ENCODE data around the gene ATP6AP1.

Gene ATP6AP1

DNA sequence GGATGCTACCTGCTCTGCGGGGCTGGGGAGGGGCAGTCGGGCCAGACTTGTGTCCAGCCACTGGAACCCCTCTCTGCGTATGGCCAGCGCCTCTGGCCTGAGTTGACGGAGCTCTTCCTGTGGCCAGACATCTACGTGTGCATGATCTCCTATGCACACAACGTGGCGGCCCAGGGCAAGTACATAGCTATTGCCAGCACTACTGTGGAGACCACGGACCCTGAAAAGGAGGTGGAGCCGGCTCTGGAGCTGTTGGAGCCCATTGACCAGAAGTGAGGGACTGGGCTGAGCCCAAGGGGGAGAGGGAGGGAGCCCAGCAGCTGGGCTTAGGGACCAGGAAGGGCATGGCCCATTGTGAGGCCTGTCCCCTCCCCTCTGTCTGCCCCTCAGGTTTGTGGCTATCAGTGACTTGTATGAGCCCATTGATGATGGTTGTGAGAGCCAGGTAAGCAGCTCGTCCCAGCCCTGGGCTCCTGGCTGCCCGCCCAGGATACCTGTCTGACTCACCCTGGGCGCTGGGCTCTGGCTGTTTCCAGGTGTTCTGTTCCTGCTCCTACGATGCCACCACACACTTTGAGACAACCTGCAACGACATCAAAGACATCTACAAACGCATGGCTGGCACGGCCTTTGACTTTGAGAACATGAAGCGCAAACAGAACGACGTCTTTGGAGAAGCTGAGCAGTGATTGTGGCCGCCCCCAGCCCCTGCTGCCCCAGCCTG, 13.7 kb downstream of the ATP6AP1 start:
- no peak for DNase-seq (ENCODE audit: low spot score)
- Histone ChIP-seq H4K91ac (ENCODE audit: low read depth, low read length, poor library complexity) (no peak overlapping the region), H2AFZ (ENCODE audit: low read length) (no peak overlapping the region), H3K23ac (ENCODE audit: low read depth, low read length, poor library complexity) (no peak overlapping the region), H3K9ac (ENCODE audit: low read depth, low read length, poor library complexity) (no peak overlapping the region), H2AK5ac (ENCODE audit: low read depth, low read length) (no peak overlapping the region), H2BK5ac (ENCODE audit: low read length) (no peak overlapping the region), H3K27me3 (ENCODE audit: control insufficient read depth in 3 of 3, insufficient read depth in 3 of 3, low read depth in 1 of 3, low read length in 3 of 3) (no peaks in the 10 kb centered on the region), H2BK12ac (ENCODE audit: low read length) (no peak overlapping the region), H3K18ac (ENCODE audit: low read length) (no peak overlapping the region), H3K4me1 (ENCODE audit: control insufficient read depth in 2 of 2, insufficient read depth in 1 of 2, low read depth in 1 of 2, low read length in 2 of 2) (peaks cover 6 to 7% of the 10 kb centered on the region in 2 donors), H3K9me3 (replicated peaks in 1 of 2; ENCODE audit: control insufficient read depth in 2 of 2, insufficient read depth in 1 of 2, low read depth in 1 of 2, low read length in 2 of 2) (no peaks in the 10 kb centered on the region), H2BK15ac (ENCODE audit: low read length) (no peak overlapping the region), H3K36me3 (replicated peaks in 1 of 2; ENCODE audit: control insufficient read depth in 2 of 2, insufficient read depth in 2 of 2, low read length in 2 of 2) (peaks cover 23 to 50% of the 10 kb centered on the region in 2 donors), H3K4me2 (ENCODE audit: insufficient read depth, low read length, poor library complexity, severe bottlenecking) (no peak overlapping the region), H3K4me3 (ENCODE audit: low read length in 2 of 2) (no peak overlapping the region), H2BK120ac (ENCODE audit: low read depth, low read length) (no peak overlapping the region), H3K4ac (ENCODE audit: low read length) (no peak overlapping the region), H4K8ac (ENCODE audit: low read depth, low read length) (no peak overlapping the region), H3K27ac (replicated peaks; ENCODE audit: low read length) (no peak overlapping the region), H3K14ac (ENCODE audit: low read length) (no peak overlapping the region), H3K79me1 (ENCODE audit: low read depth, low read length) (peaks cover 11% of the 10 kb centered on the region)
- no CpG with 5 or more reads among the region's 21 CpGs for WGBS, 2 donors (ENCODE audit: extremely low coverage in 2 of 2, insufficient read length in 2 of 2, insufficient replicate concordance in 1 of 2)

DNA sequence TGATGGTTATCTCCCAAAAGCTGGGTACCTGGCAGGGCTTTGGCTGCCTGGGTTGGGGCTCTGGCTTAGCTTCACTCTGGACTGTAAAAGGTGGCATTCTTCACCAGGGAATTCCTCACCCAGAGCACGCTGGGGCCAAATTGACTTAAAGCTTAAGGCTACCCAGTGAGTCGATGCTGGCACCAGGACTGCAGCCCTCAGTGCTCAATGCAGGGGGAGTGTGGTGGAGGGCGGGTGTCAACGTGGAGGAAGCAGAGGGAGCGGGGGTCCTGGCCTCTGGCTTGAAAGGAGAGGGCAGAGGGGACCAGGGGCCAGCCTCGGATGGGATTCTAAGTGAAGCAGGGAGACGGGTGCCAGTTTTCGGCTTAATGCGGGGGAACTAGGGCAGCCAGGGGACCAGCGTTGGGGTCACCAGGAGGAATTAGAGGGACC, 15.0 kb downstream of the ATP6AP1 start:
- Histone ChIP-seq H3K27ac (replicated peaks; ENCODE audit: low read length) (peak overlapping the region; percentile 31), H3K18ac (ENCODE audit: low read length) (no peak overlapping the region), H3K9ac (ENCODE audit: low read depth, low read length, poor library complexity) (peak overlapping the region; percentile 44), H3K4me1 (ENCODE audit: control insufficient read depth in 2 of 2, insufficient read depth in 1 of 2, low read depth in 1 of 2, low read length in 2 of 2) (peaks cover under 1 to 3% of the 10 kb centered on the region in 2 donors), H3K14ac (ENCODE audit: low read length) (no peak overlapping the region), H3K4me3 (ENCODE audit: low read length in 2 of 2) (peak overlapping the region; percentile 36 to 74), H4K8ac (ENCODE audit: low read depth, low read length) (peak overlapping the region; percentile 17), H3K9me3 (replicated peaks in 1 of 2; ENCODE audit: control insufficient read depth in 2 of 2, insufficient read depth in 1 of 2, low read depth in 1 of 2, low read length in 2 of 2) (no peaks in the 10 kb centered on the region), H2BK5ac (ENCODE audit: low read length) (no peak overlapping the region), H4K91ac (ENCODE audit: low read depth, low read length, poor library complexity) (no peak overlapping the region), H3K36me3 (replicated peaks in 1 of 2; ENCODE audit: control insufficient read depth in 2 of 2, insufficient read depth in 2 of 2, low read length in 2 of 2) (peaks cover 24 to 56% of the 10 kb centered on the region in 2 donors), H2BK15ac (ENCODE audit: low read length) (no peak overlapping the region), H3K4ac (ENCODE audit: low read length) (no peak overlapping the region), H2AK5ac (ENCODE audit: low read depth, low read length) (no peak overlapping the region), H3K27me3 (ENCODE audit: control insufficient read depth in 3 of 3, insufficient read depth in 3 of 3, low read depth in 1 of 3, low read length in 3 of 3) (no peaks in the 10 kb centered on the region), H2AFZ (ENCODE audit: low read length) (peak overlapping the region; percentile 49), H2BK120ac (ENCODE audit: low read depth, low read length) (no peak overlapping the region), H3K79me1 (ENCODE audit: low read depth, low read length) (peaks cover 7% of the 10 kb centered on the region), H2BK12ac (ENCODE audit: low read length) (no peak overlapping the region), H3K23ac (ENCODE audit: low read depth, low read length, poor library complexity) (peak overlapping the region; percentile 20), H3K4me2 (ENCODE audit: insufficient read depth, low read length, poor library complexity, severe bottlenecking) (peak overlapping the region; percentile 73)
- DNase-seq (ENCODE audit: low spot score) = no peak
- WGBS, 2 donors (ENCODE audit: extremely low coverage in 2 of 2, insufficient read length in 2 of 2, insufficient replicate concordance in 1 of 2) = no CpG with 5 or more reads among the region's 10 CpGs

DNA sequence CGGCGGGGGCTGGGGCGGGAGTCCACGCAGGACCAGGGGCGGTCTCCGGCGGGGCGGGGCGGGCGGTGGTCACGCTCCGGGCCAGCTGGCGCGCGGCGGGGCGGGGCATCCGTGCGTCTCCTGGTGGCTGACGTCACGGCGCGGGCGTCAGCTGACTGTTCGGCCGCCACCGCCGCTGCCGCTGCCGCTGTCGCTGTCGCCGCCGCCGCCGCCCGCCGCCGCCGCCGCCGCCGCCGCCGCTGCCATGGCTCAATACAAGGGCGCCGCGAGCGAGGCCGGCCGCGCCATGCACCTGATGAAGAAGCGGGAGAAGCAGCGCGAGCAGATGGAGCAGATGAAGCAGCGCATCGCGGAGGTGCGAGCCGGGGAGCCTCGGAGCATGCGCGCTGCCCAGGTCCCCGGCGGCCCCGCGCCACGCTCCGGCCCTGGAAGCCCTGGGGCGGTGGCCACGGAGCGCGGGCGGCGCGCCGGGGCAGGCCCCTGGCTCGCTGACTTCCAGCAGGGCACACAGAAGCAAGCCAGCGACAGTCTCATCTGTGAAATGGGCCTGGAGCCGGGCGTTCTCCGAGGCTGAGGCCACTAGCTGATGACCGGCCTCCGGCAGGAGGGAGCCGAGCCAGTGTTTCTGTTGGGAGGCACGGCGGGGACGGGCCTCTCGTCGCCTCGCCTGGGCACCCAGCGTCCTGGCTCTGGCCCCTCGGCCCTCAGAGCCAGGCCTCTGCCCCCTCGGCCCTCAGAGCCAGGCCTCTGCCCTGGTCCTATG, 15.7 kb downstream of the ATP6AP1 start, which contains the start of gene FAM50A:
FAM50A (plus strand) TSS at position 150 of the 763 bp plus-strand sequence; CDS start at position 245, 95 bp downstream.
- WGBS, 2 donors (ENCODE audit: extremely low coverage in 2 of 2, insufficient read length in 2 of 2, insufficient replicate concordance in 1 of 2) = no CpG with 5 or more reads among the region's 94 CpGs
- H3K4me3 ChIP-seq (ENCODE audit: low read length in 2 of 2) = peak within 1 kb of the TSS; percentile 55 to 85
- H3K18ac ChIP-seq (ENCODE audit: low read length) = peak within 1 kb of the TSS; percentile 83
- H2AFZ ChIP-seq (ENCODE audit: low read length) = peak within 1 kb of the TSS; percentile 84
- H2BK5ac ChIP-seq (ENCODE audit: low read length) = no peak within 1 kb of the TSS
- no peak within 1 kb of the TSS for H4K91ac ChIP-seq (ENCODE audit: low read depth, low read length, poor library complexity)
- peak within 1 kb of the TSS; percentile 31 for H3K27ac ChIP-seq (replicated peaks; ENCODE audit: low read length)
- H2BK15ac ChIP-seq (ENCODE audit: low read length) = no peak within 1 kb of the TSS
- H3K4me2 ChIP-seq (ENCODE audit: insufficient read depth, low read length, poor library complexity, severe bottlenecking) = peak within 1 kb of the TSS; percentile 77
- no peak within 1 kb of the TSS for H2BK12ac ChIP-seq (ENCODE audit: low read length)
- peaks cover 0 to 3% of the 10 kb centered on the region in 2 donors for H3K4me1 ChIP-seq (ENCODE audit: control insufficient read depth in 2 of 2, insufficient read depth in 1 of 2, low read depth in 1 of 2, low read length in 2 of 2)
- H4K8ac ChIP-seq (ENCODE audit: low read depth, low read length) = peak within 1 kb of the TSS; percentile 17
- H2AK5ac ChIP-seq (ENCODE audit: low read depth, low read length) = peak within 1 kb of the TSS; percentile 26
- peak within 1 kb of the TSS; percentile 84 for H3K9ac ChIP-seq (ENCODE audit: low read depth, low read length, poor library complexity)
- no peak for DNase-seq (ENCODE audit: low spot score)
- H3K27me3 ChIP-seq (ENCODE audit: control insufficient read depth in 3 of 3, insufficient read depth in 3 of 3, low read depth in 1 of 3, low read length in 3 of 3) = peaks cover 0 to 6% (median 0%) of the 10 kb centered on the region in 3 experiments
- peak within 1 kb of the TSS; percentile 20 for H3K23ac ChIP-seq (ENCODE audit: low read depth, low read length, poor library complexity)
- peaks cover 23 to 55% of the 10 kb centered on the region in 2 donors for H3K36me3 ChIP-seq (replicated peaks in 1 of 2; ENCODE audit: control insufficient read depth in 2 of 2, insufficient read depth in 2 of 2, low read length in 2 of 2)
- peaks cover 7% of the 10 kb centered on the region for H3K79me1 ChIP-seq (ENCODE audit: low read depth, low read length)
- no peak within 1 kb of the TSS for H3K4ac ChIP-seq (ENCODE audit: low read length)
- H2BK120ac ChIP-seq (ENCODE audit: low read depth, low read length) = no peak within 1 kb of the TSS
- H3K9me3 ChIP-seq (replicated peaks in 1 of 2; ENCODE audit: control insufficient read depth in 2 of 2, insufficient read depth in 1 of 2, low read depth in 1 of 2, low read length in 2 of 2) = no peaks in the 10 kb centered on the region
- H3K14ac ChIP-seq (ENCODE audit: low read length) = peak within 1 kb of the TSS; percentile 21

DNA sequence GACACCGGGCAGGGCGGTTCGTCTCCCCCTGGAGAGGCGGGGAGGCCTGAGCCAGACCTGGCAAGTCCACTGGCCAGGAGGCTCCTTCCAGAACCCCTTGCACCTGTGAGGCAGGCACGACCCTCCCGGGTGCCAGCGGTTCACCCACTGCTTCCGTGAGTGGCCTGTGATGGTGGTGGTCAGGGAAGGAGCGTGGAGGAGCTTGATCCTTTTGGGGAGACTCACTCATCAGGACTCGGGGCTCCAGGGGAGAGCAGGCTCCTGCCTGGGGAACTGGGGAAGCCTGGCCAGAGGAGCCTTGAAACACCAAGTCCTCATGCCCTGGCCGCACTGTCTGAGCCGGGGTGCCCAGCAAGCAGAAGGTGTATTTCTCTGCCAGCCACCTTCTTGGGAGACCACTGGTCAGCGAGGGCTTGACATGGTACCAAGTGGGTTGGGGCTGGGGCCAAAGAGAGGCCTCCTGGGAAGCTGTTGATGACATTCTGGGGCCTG, 16.3 kb downstream of the ATP6AP1 start:
- Histone ChIP-seq H2BK5ac (ENCODE audit: low read length) (no peak overlapping the region), H3K18ac (ENCODE audit: low read length) (no peak overlapping the region), H3K79me1 (ENCODE audit: low read depth, low read length) (peaks cover 4% of the 10 kb centered on the region), H4K8ac (ENCODE audit: low read depth, low read length) (no peak overlapping the region), H2BK120ac (ENCODE audit: low read depth, low read length) (no peak overlapping the region), H2BK15ac (ENCODE audit: low read length) (no peak overlapping the region), H2AK5ac (ENCODE audit: low read depth, low read length) (peak overlapping the region; percentile 26), H3K9ac (ENCODE audit: low read depth, low read length, poor library complexity) (peak overlapping the region; percentile 70), H3K27me3 (ENCODE audit: control insufficient read depth in 3 of 3, insufficient read depth in 3 of 3, low read depth in 1 of 3, low read length in 3 of 3) (peaks cover 0 to 8% (median 0%) of the 10 kb centered on the region in 3 experiments), H2AFZ (ENCODE audit: low read length) (no peak overlapping the region), H3K14ac (ENCODE audit: low read length) (peak overlapping the region; percentile 21), H3K23ac (ENCODE audit: low read depth, low read length, poor library complexity) (no peak overlapping the region), H3K4me2 (ENCODE audit: insufficient read depth, low read length, poor library complexity, severe bottlenecking) (peak overlapping the region; percentile 77), H2BK12ac (ENCODE audit: low read length) (no peak overlapping the region), H3K4ac (ENCODE audit: low read length) (no peak overlapping the region), H3K36me3 (replicated peaks in 1 of 2; ENCODE audit: control insufficient read depth in 2 of 2, insufficient read depth in 2 of 2, low read length in 2 of 2) (peaks cover 22 to 54% of the 10 kb centered on the region in 2 donors), H4K91ac (ENCODE audit: low read depth, low read length, poor library complexity) (no peak overlapping the region), H3K4me3 (ENCODE audit: low read length in 2 of 2) (peak overlapping the region; percentile 55 to 85), H3K4me1 (ENCODE audit: control insufficient read depth in 2 of 2, insufficient read depth in 1 of 2, low read depth in 1 of 2, low read length in 2 of 2) (peaks cover 0 to 3% of the 10 kb centered on the region in 2 donors), H3K27ac (replicated peaks; ENCODE audit: low read length) (no peak overlapping the region), H3K9me3 (replicated peaks in 1 of 2; ENCODE audit: control insufficient read depth in 2 of 2, insufficient read depth in 1 of 2, low read depth in 1 of 2, low read length in 2 of 2) (no peaks in the 10 kb centered on the region)
- DNase-seq (ENCODE audit: low spot score) = no peak
- no CpG with 5 or more reads among the region's 13 CpGs for WGBS, 2 donors (ENCODE audit: extremely low coverage in 2 of 2, insufficient read length in 2 of 2, insufficient replicate concordance in 1 of 2)

Data from neuronal stem cell (in vitro differentiated cells).